ENCODE measurements around the gene AK4.

AK4 gene

DNA sequence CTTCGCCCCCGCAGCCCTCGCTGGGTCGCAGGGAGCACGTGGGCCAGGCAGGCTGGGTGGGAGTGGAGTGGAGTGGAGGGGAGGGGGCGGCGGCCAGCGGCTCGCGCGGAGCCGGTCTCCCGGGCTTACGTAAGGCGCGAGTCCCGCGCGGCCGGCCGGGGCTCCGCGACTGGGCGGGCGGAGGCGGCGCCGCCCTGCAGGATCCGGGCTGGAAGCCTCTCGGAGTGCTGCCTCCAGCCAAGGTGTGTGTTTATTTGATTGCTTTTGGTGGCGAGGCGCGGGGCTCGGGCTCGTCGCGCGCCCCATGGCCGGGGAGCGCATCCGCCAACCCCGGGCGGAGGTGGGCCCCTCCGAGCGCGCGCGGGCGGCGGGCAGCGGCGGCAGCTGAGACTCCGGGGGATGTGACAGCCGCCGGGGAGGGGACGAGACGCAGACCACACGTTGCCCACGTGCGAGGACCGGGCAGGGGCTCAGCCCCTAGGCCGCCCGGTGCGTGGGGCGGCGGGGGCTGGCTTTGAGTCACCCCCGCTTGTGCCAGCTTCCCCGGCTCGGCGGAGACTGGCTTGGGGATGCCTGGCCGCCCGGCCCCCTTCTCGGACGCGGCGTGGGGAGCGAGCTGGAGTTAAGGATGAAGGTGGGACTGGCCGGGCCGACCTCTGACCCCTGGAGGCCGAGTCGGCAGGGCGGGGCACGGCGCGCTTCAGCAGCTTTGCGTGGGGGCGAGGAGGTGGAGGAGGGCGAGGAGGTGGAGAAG is 402 bp upstream of the AK4 start (continued):
- TF ChIP-seq, protein P1, sequence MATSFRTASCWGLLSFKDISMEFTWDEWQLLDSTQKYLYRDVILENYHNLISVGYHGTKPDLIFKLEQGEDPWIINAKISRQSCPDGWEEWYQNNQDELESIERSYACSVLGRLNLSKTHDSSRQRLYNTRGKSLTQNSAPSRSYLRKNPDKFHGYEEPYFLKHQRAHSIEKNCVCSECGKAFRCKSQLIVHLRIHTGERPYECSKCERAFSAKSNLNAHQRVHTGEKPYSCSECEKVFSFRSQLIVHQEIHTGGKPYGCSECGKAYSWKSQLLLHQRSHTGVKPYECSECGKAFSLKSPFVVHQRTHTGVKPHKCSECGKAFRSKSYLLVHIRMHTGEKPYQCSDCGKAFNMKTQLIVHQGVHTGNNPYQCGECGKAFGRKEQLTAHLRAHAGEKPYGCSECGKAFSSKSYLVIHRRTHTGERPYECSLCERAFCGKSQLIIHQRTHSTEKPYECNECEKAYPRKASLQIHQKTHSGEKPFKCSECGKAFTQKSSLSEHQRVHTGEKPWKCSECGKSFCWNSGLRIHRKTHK (tag by site-specific recombination; IDR thresholded peaks at IDR 0.05), result no peak
- TF ChIP-seq, protein P2, sequence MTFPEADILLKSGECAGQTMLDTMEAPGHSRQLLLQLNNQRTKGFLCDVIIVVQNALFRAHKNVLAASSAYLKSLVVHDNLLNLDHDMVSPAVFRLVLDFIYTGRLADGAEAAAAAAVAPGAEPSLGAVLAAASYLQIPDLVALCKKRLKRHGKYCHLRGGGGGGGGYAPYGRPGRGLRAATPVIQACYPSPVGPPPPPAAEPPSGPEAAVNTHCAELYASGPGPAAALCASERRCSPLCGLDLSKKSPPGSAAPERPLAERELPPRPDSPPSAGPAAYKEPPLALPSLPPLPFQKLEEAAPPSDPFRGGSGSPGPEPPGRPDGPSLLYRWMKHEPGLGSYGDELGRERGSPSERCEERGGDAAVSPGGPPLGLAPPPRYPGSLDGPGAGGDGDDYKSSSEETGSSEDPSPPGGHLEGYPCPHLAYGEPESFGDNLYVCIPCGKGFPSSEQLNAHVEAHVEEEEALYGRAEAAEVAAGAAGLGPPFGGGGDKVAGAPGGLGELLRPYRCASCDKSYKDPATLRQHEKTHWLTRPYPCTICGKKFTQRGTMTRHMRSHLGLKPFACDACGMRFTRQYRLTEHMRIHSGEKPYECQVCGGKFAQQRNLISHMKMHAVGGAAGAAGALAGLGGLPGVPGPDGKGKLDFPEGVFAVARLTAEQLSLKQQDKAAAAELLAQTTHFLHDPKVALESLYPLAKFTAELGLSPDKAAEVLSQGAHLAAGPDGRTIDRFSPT (tag by site-specific recombination; IDR thresholded peaks at IDR 0.05), result peak; percentile 81; the same call in 1 of the 2 replicates
- TF ChIP-seq ZNF366 (tag by site-specific recombination; conservative IDR thresholded peaks at IDR 0.05), result peak; percentile 55
- TF ChIP-seq HOXC10 (CRISPR knock-in tag; IDR thresholded peaks at IDR 0.05), result no peak; the same call in 1 of the 2 replicates
- TF ChIP-seq, protein P3, sequence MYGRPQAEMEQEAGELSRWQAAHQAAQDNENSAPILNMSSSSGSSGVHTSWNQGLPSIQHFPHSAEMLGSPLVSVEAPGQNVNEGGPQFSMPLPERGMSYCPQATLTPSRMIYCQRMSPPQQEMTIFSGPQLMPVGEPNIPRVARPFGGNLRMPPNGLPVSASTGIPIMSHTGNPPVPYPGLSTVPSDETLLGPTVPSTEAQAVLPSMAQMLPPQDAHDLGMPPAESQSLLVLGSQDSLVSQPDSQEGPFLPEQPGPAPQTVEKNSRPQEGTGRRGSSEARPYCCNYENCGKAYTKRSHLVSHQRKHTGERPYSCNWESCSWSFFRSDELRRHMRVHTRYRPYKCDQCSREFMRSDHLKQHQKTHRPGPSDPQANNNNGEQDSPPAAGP (tag by site-specific recombination; IDR thresholded peaks at IDR 0.05), result peak; percentile 88
- TF ChIP-seq ZNF670 (tag by site-specific recombination; IDR thresholded peaks at IDR 0.05; ENCODE audit: low read depth), result no peak
- no peak for TF ChIP-seq ZNF530 (tag by site-specific recombination; IDR thresholded peaks at IDR 0.05; ENCODE audit: low read depth)
- TF ChIP-seq, protein P4, sequence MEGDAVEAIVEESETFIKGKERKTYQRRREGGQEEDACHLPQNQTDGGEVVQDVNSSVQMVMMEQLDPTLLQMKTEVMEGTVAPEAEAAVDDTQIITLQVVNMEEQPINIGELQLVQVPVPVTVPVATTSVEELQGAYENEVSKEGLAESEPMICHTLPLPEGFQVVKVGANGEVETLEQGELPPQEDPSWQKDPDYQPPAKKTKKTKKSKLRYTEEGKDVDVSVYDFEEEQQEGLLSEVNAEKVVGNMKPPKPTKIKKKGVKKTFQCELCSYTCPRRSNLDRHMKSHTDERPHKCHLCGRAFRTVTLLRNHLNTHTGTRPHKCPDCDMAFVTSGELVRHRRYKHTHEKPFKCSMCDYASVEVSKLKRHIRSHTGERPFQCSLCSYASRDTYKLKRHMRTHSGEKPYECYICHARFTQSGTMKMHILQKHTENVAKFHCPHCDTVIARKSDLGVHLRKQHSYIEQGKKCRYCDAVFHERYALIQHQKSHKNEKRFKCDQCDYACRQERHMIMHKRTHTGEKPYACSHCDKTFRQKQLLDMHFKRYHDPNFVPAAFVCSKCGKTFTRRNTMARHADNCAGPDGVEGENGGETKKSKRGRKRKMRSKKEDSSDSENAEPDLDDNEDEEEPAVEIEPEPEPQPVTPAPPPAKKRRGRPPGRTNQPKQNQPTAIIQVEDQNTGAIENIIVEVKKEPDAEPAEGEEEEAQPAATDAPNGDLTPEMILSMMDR (tag by site-specific recombination; IDR thresholded peaks at IDR 0.05), result peak; percentile 52
- TF ChIP-seq ZNF184 (tag by site-specific recombination; IDR thresholded peaks at IDR 0.05), result 0 out of 2 replicates have a peak, but pooled peaks have one; percentile 6
- TF ChIP-seq, protein P5, sequence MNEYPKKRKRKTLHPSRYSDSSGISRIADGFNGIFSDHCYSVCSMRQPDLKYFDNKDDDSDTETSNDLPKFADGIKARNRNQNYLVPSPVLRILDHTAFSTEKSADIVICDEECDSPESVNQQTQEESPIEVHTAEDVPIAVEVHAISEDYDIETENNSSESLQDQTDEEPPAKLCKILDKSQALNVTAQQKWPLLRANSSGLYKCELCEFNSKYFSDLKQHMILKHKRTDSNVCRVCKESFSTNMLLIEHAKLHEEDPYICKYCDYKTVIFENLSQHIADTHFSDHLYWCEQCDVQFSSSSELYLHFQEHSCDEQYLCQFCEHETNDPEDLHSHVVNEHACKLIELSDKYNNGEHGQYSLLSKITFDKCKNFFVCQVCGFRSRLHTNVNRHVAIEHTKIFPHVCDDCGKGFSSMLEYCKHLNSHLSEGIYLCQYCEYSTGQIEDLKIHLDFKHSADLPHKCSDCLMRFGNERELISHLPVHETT (tag by site-specific recombination; IDR thresholded peaks at IDR 0.05), result 0 out of 2 replicates have a peak, but pooled peaks have one; percentile 34
- TF ChIP-seq, protein P6, sequence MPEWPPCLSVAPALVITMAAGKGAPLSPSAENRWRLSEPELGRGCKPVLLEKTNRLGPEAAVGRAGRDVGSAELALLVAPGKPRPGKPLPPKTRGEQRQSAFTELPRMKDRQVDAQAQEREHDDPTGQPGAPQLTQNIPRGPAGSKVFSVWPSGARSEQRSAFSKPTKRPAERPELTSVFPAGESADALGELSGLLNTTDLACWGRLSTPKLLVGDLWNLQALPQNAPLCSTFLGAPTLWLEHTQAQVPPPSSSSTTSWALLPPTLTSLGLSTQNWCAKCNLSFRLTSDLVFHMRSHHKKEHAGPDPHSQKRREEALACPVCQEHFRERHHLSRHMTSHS (tag by site-specific recombination; IDR thresholded peaks at IDR 0.05), result no peak
- TF ChIP-seq KLF7 (tag by site-specific recombination; IDR thresholded peaks at IDR 0.05; ENCODE audit: borderline replicate concordance), result peak; percentile 84; the same call in 1 of the 2 replicates
- TF ChIP-seq ZFP69B (tag by site-specific recombination; IDR thresholded peaks at IDR 0.05), result peak; percentile 81
- TF ChIP-seq ZNF335 (tag by site-specific recombination; conservative IDR thresholded peaks at IDR 0.05), result peak; percentile 86
- TF ChIP-seq TCF7L2 (IDR thresholded peaks at IDR 0.05; ENCODE audit: borderline replicate concordance, low read depth, low read length), result no peak
- 0 out of 2 replicates have a peak, but pooled peaks have one; percentile 14 for TF ChIP-seq ZNF24 (tag by site-specific recombination; IDR thresholded peaks at IDR 0.05)
- TF ChIP-seq ZNF114 (tag by site-specific recombination; IDR thresholded peaks at IDR 0.05), result no peak
- TF ChIP-seq, protein P7, sequence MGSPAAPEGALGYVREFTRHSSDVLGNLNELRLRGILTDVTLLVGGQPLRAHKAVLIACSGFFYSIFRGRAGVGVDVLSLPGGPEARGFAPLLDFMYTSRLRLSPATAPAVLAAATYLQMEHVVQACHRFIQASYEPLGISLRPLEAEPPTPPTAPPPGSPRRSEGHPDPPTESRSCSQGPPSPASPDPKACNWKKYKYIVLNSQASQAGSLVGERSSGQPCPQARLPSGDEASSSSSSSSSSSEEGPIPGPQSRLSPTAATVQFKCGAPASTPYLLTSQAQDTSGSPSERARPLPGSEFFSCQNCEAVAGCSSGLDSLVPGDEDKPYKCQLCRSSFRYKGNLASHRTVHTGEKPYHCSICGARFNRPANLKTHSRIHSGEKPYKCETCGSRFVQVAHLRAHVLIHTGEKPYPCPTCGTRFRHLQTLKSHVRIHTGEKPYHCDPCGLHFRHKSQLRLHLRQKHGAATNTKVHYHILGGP (tag by site-specific recombination; IDR thresholded peaks at IDR 0.05), result no peak
- peak; percentile 93 for TF ChIP-seq SP3 (tag by site-specific recombination; IDR thresholded peaks at IDR 0.05)
- TF ChIP-seq PRDM1 (tag by site-specific recombination; IDR thresholded peaks at IDR 0.05), result no peak
- no peak for TF ChIP-seq ZNF404 (tag by site-specific recombination; IDR thresholded peaks at IDR 0.05)
- TF ChIP-seq ZNF623 (tag by site-specific recombination; IDR thresholded peaks at IDR 0.05), result no peak
- no peak for TF ChIP-seq YY1 (tag by site-specific recombination; IDR thresholded peaks at IDR 0.05)

Measured in HEK293 (cell line).